PC-9 (cell line): ENCODE data around the gene FNBP1L. TPM values are rescaled to one million over a fixed set of nuclear protein-coding genes. Genes with fewer than 3 reads are reported as not detected.

Experiments used
- BruUV-seq: library from RNA; stranded (reverse); fragments of 400-500 nt; replicated peaks from 2 replicates; lab custom pipeline; 2021; lab: Mats Ljungman, UMichigan
- CTCF ChIA-PET: fragments of 300-600 bp; sonication (Branson Sonifier 250); formaldehyde crosslinking; loops from one replicate; lab custom pipeline; 2022; ENCODE audit warnings: antibody characterized with exemption; lab: Charles Lee
- POLR2A ChIA-PET: fragments of 300-600 bp; sonication (Branson Sonifier 250); formaldehyde crosslinking; loops from one replicate; lab custom pipeline; 2022; ENCODE audit warnings: antibody characterized with exemption; ENCODE audit not compliant: unreplicated experiment; lab: Charles Lee
- DNase-seq, 2 experiments: peaks; one replicate each; pipeline versions ENCODE4 v3.0.0 to v3.0.0-alpha.2; 2015 to 2022; ENCODE audit warnings: mixed read lengths in 1 of 2
- H2AFZ ChIP-seq: fragments of 200-600 bp; sonication (generic); 2 replicates; pipeline ENCODE4 v1.8.1; 2017; ENCODE audit warnings: antibody characterized with exemption
- H3F3A ChIP-seq: fragments of 200-600 bp; sonication (generic); 2 replicates; pipeline ENCODE4 v1.8.1; 2017; ENCODE audit warnings: antibody characterized with exemption, mild to moderate bottlenecking, low read depth; ENCODE audit not compliant: insufficient read depth
- H3K27ac ChIP-seq: fragments of 200-600 bp; sonication (generic); 2 replicates; pipeline ENCODE4 v1.6.1; 2016; ENCODE audit warnings: mixed run types
- H3K27me3 ChIP-seq: fragments of 200-600 bp; sonication (generic); 2 replicates; pipeline ENCODE4 v1.6.1; 2016; ENCODE audit warnings: low read depth, mixed run types; ENCODE audit not compliant: insufficient read depth
- H3K36me3 ChIP-seq: fragments of 200-600 bp; sonication (generic); 2 replicates; pipeline ENCODE4 v1.6.1; 2016; ENCODE audit warnings: low read depth, mixed run types
- H3K4me1 ChIP-seq: fragments of 200-600 bp; sonication (generic); replicated peaks from 2 replicates; pipeline ENCODE4 v1.6.1; 2016; ENCODE audit warnings: mixed run types; ENCODE audit not compliant: insufficient read depth
- H3K4me2 ChIP-seq: fragments of 200-600 bp; sonication (generic); 2 replicates; pipeline ENCODE4 v1.6.1; 2017; ENCODE audit warnings: mixed run types
- H3K4me3 ChIP-seq: fragments of 200-600 bp; sonication (generic); 2 replicates; pipeline ENCODE4 v1.6.1; 2016; ENCODE audit warnings: mixed run types
- H3K79me2 ChIP-seq: fragments of 200-600 bp; sonication (generic); 2 replicates; pipeline ENCODE4 v1.6.1; 2017; ENCODE audit warnings: low read depth, mixed run types
- H3K9me2 ChIP-seq: fragments of 200-600 bp; sonication (generic); 2 replicates; pipeline ENCODE4 v1.8.1; 2017; ENCODE audit warnings: mild to moderate bottlenecking; ENCODE audit not compliant: insufficient read depth
- H3K9me3 ChIP-seq: fragments of 200-600 bp; sonication (generic); 2 replicates; pipeline ENCODE4 v1.8.1; 2016; ENCODE audit warnings: low read depth; ENCODE audit not compliant: insufficient read depth
- H4K20me1 ChIP-seq: fragments of 200-600 bp; sonication (generic); 2 replicates; pipeline ENCODE4 v1.8.1; 2017; ENCODE audit not compliant: insufficient read depth
- CTCF ChIP-seq: fragments of 200-600 bp; sonication (generic); conservative IDR thresholded peaks from 2 replicates; pipeline ENCODE4 v1.6.1; 2017; ENCODE audit warnings: mixed run types, antibody characterized with exemption, mild to moderate bottlenecking, moderate library complexity
- EZH2 ChIP-seq: fragments of 200-600 bp; sonication (generic); IDR thresholded peaks from 2 replicates; pipeline ENCODE4 v1.8.0; 2017; ENCODE audit warnings: antibody characterized with exemption, low read depth
- intact Hi-C: fragments of 100-400 bp; cut with micrococcal nuclease; formaldehyde crosslinking; loops from one replicate; pipeline ENCODE4 v1.10.0; 2022; ENCODE audit not compliant: unreplicated experiment
- total RNA-seq: library from RNA; stranded (reverse); gene quantifications from 2 replicates; pipeline ENCODE4 v1.2.3, GENCODE V29; 2021

The FNBP1L gene
- total RNA-seq, 1 experiment from 2014 or later = 34.3 TPM

DNA sequence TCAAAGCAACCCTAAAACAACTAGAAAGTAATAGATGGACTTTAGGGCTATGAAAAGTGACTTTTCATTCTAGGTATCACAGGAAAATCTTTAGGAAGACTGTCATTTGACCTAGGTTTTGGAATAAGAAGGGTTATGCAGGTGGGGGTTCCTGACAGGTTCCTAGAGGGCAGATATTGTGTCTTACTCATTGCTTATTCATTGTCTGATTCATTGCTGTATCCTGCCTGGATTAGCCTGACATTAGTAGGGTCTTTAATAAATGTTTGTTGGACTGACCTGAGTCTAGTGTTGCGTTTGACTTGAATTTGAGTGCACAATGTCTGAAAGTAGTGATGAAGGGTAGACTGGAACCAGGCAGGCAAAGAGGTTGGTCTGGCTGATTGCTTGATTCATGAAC is 6.0 kb downstream of the FNBP1L start:
- Histone ChIP-seq H3K9me2 (no peaks in the 10 kb centered on the region), H3K4me1 (peaks cover 38% of the 10 kb centered on the region), H3K27ac (peak overlapping the region; percentile 16; the same call in 1 of the 2 replicates), H2AFZ (no peak overlapping the region), H3K79me2 (peaks cover 97% of the 10 kb centered on the region), H3K36me3 (no peaks in the 10 kb centered on the region), H3K4me3 (no peak overlapping the region), H3K4me2 (peak overlapping the region; percentile 35), H3K27me3 (no peaks in the 10 kb centered on the region), H4K20me1 (peaks cover 15% of the 10 kb centered on the region), H3F3A (peaks cover 29% of the 10 kb centered on the region), H3K9me3 (no peaks in the 10 kb centered on the region)
- TF ChIP-seq CTCF (no peak), EZH2 (no peak)
- no TSS peak for BruUV-seq
- ChIA-PET CTCF (no interaction called here), POLR2A (no interaction called here)
- intact Hi-C loops = no loop called here
- no peak for DNase-seq

GRCh38 chr1:93459126-93459525 is 11.2 kb downstream of the FNBP1L start:
- Histone ChIP-seq H3K4me3 (no peak overlapping the region), H3K4me1 (peaks cover 2% of the 10 kb centered on the region), H3K4me2 (no peak overlapping the region), H3K27ac (no peak overlapping the region), H3F3A (peaks cover 9% of the 10 kb centered on the region; the same call in 1 of the 2 replicates), H2AFZ (no peak overlapping the region), H3K79me2 (peaks cover 87% of the 10 kb centered on the region), H3K27me3 (no peaks in the 10 kb centered on the region), H3K9me3 (no peaks in the 10 kb centered on the region), H3K36me3 (no peaks in the 10 kb centered on the region), H3K9me2 (no peaks in the 10 kb centered on the region), H4K20me1 (no peaks in the 10 kb centered on the region)
- ChIA-PET POLR2A (no interaction called here), CTCF (interaction anchor here (0.6 kb wide), 1 partner anchor 133 kb away, joined by 3 read pairs; no protein-coding TSS in a partner anchor)
- BruUV-seq = no TSS peak
- TF ChIP-seq CTCF (no peak), EZH2 (no peak)
- intact Hi-C loops = no loop called here
- no peak for DNase-seq

DNA sequence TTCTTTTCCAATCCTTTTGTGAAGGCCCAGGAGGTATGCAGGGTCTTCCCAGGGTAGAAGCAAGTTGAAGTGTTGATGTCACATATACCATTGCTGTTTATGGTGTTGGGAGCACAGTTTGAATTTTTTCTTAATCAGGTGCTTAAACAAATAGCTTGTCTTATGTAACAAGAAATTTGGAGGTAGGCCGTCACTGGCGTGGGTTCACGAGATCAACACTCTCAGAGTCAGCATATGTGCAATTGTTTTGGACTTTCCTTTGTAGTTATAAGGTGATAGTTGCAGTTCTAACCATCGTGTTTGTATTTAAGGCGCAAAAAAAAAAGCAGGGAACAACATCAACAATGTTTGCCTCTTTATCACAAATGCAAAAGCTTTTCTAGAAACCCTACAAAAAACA is 13.3 kb downstream of the FNBP1L start:
- POLR2A ChIA-PET = no interaction called here
- BruUV-seq = no TSS peak
- no peak overlapping the region for H3K27ac ChIP-seq
- no peak overlapping the region for H2AFZ ChIP-seq
- CTCF ChIA-PET = no interaction called here
- H3K9me3 ChIP-seq = no peaks in the 10 kb centered on the region
- H3K27me3 ChIP-seq = no peaks in the 10 kb centered on the region
- TF ChIP-seq EZH2 = no peak
- no peak for TF ChIP-seq CTCF
- no peak overlapping the region for H3K4me3 ChIP-seq
- no peak overlapping the region for H3K4me2 ChIP-seq
- no peak for DNase-seq
- intact Hi-C loops = no loop called here
- no peaks in the 10 kb centered on the region for H4K20me1 ChIP-seq
- H3K79me2 ChIP-seq = peaks cover 81% of the 10 kb centered on the region
- no peaks in the 10 kb centered on the region for H3K36me3 ChIP-seq
- no peaks in the 10 kb centered on the region for H3K9me2 ChIP-seq
- no peaks in the 10 kb centered on the region for H3K4me1 ChIP-seq
- H3F3A ChIP-seq = peaks cover 8% of the 10 kb centered on the region; the same call in 1 of the 2 replicates
